Ramos (cell line): Measurements from ENCODE around the gene FRYL.

ENCODE experiments used
- in situ Hi-C: fragments of 300-500 bp; cut with MboI; formaldehyde crosslinking; loops from one replicate; pipeline ENCODE4 v1.14.3; 2022; ENCODE audit warnings: low sequenced_read_pairs; ENCODE audit not compliant: unreplicated experiment

Gene FRYL

DNA sequence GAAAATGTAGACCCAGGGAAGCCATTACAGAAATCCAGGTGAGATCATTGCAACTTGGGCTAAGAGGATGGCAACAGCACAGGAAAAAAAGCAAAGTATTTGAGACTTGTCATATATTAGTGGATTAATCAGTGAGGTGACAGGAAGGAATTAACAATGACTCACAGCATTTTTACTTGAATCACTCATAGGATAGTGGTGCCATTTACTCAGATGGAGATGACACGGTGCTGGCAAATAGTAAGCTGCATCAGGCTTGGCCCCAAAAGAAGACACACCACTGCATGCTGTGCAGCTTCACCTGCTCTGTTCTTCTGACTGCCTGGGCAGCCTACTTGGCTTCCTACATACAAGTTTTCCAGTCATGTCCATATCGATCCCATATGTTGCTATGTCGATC, 144.8 kb downstream of the FRYL start:
- in situ Hi-C loops: no loop called here

- in situ Hi-C loops: no loop called here
Observed at GRCh38 chr4:48634688-48635308, 145.3 kb downstream of the FRYL start.

DNA sequence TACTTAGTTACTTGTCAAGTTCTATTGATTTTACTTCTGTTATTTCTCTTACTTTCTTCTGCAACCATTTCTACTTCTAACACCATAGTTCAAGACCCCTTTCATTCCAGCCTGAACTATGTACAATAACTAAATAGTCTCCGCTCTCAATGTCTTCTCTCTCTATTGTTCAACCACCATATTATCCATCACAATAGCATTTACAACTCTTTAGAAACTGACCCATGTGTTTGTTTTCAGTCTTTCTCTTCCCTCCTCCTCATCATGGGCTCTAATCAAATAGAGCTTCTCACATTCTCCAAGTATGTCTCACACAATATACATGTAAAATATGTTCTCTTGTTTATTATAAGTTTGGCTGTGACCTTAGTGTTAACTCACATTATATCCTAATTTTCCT, 146.4 kb downstream of the FRYL start:
- in situ Hi-C loops: no loop called here

DNA sequence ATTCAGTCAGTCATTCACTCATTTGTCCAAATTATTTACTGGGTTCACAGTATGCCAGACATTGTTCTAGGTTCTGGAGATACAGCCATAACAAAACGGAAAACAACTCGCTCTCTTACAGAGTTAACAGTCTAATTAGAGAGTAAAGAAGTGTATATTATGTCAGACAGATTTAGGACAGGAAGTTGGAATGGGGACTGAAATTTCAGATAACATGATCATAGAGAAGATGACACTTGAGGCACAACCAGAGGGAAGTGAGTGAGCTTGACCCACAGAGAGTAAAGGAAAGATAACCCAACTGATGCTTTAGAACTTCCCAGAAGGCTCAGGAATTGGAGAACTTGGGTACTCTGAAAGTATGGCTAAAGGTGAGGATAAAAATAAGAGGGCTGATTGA, 150.6 kb downstream of the FRYL start:
- in situ Hi-C loops: no loop called here

- in situ Hi-C loops: no loop called here
Observed at GRCh38 chr4:48623182-48623780, 156.8 kb downstream of the FRYL start.

GRCh38 chr4:48620831-48621230, 159.2 kb downstream of the FRYL start:
- in situ Hi-C loops: no loop called here

DNA sequence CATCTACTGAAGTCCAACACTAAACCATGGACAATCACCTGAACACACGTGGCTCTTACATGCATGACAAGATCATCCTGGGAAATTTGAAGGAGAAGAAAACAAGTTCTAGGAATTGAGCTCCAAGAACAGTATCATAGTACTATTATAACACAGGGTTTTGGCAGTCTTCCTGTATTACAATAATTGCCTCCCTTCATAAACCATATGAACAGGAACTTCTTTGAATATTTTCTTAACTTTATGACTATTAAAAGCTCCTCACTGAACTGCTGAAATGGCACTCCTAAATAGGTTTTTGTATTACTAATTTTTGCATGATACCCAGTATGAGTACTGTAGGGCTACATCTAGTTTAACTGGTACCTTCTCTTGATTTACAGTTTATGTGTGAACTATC, 160.0 kb downstream of the FRYL start:
- in situ Hi-C loops: no loop called here

DNA sequence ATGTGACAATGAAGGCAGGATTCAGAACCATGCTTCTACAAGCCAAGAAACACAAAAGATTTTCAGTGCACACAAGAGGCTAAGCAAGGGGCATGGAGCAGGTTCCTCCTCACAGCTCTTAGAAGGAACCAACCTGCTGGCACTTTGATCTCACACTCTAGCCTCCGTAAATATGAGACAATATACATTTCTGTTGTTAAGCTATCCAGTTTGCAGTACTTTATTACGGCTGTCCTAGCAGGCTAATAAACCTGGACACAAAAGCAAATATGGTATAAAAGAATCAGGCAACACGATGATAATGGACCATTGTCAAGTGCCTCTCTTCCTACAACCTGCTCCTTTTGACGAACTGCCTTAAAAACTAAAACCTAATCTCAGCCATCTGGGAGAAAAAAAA, 175.6 kb downstream of the FRYL start:
- in situ Hi-C loops: no loop called here

DNA sequence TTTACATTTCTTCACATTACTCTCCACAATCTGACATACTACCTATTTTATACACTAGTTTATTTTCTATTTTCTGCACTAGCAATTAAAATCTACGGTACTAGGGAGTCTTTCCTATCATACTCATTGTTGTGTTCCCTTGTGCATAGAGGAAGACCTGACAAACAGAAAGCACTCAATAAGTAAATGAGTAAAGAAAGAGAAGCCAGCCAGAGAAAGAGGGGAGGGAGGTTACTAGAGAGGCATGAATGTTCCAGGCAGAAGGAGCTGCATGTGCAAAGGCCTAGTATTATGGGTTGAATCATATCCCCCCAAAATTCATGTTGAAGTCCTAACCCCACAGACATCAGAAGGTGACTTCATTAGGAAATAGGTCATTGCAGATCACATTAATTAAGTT, 176.0 kb downstream of the FRYL start:
- in situ Hi-C loops: no loop called here

- in situ Hi-C loops: no loop called here
Observed at GRCh38 chr4:48603366-48604003, 176.6 kb downstream of the FRYL start.

- in situ Hi-C loops: no loop called here
Observed at GRCh38 chr4:48602763-48603162, 177.3 kb downstream of the FRYL start.

- in situ Hi-C loops: no loop called here
Observed at GRCh38 chr4:48602222-48602621, 177.9 kb downstream of the FRYL start.

- in situ Hi-C loops: no loop called here
Observed at GRCh38 chr4:48596336-48596735, 183.7 kb downstream of the FRYL start.

GRCh38 chr4:48594180-48594579, 185.9 kb downstream of the FRYL start:
- in situ Hi-C loops: no loop called here

GRCh38 chr4:48591372-48591771, 188.7 kb downstream of the FRYL start:
- in situ Hi-C loops: no loop called here

DNA sequence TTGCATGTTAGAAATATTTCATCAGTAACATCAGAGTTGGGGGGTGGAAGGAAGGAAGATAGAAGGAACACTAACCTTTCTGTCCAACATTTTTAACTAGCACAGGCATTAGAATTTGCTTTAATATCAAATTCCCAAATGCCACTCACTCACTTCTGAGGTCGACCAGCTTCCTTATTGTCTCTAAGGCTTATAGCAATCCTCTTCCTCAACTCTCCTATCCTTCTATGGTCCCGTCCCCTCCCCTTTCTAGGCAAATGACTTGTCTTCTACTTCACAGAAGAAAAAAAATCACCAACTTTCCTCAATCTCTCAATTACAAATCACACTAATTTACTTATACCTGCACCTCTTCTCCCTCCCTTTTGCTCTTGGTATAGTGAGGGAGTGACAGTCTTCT, 189.2 kb downstream of the FRYL start:
- in situ Hi-C loops: no loop called here

- in situ Hi-C loops: no loop called here
Observed at GRCh38 chr4:48589098-48589445, 191.0 kb downstream of the FRYL start.

- in situ Hi-C loops: no loop called here
Observed at GRCh38 chr4:48588230-48589097, 191.6 kb downstream of the FRYL start.

DNA sequence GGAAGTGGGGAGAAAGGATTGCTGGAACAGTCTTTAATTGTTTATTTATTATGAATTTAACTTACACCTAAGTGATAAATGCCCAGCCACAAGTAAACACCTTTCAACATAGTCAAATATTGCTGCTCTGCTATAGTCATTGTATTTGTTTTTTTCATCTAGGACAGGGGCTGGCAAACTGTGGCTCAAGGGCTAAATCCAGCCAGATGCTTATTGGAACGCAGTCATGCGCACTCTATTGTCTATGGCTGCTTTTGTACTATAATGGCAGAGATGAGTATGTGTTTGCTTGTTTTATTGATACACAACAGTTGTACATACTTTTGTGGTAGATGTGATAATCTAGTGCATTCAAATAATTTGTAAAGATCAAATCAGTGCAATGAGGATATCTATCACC, 194.7 kb downstream of the FRYL start:
- in situ Hi-C loops: no loop called here

GRCh38 chr4:48578132-48578968, 201.7 kb downstream of the FRYL start:
- in situ Hi-C loops: loop anchor here (10.0 kb wide), 1 partner anchor 386 kb away; no protein-coding TSS in a partner anchor
